Endothelial cell of umbilical vein (primary cell): Measurements from ENCODE around the gene CST1. TPM values are rescaled to one million over a fixed set of nuclear protein-coding genes. Genes with fewer than 3 reads are reported as not detected.

ENCODE experiments used
- BruUV-seq: library from RNA; stranded (reverse); fragments of 400-500 nt; replicated peaks from 2 replicates; lab custom pipeline; 2021; lab: Mats Ljungman, UMichigan
- CTCF ChIA-PET: fragments of 300-600, 350-600 bp; sonication (Branson Sonifier 250); formaldehyde crosslinking; loops from one replicate; lab custom pipeline; 2021; ENCODE audit warnings: antibody characterized with exemption, inconsistent platforms; lab: Charles Lee
- POLR2A ChIA-PET: fragments of 300-600, 350-600 bp; sonication (Branson Sonifier 250); formaldehyde crosslinking; loops from one replicate; lab custom pipeline; 2021; ENCODE audit warnings: antibody characterized with exemption, inconsistent platforms; lab: Charles Lee
- DNase-seq: peaks from one replicate; pipeline ENCODE4 v3.0.0-alpha.2; 2011; ENCODE audit warnings: low read depth, low spot score
- FAIRE-seq: peaks from 2 replicates; lab custom pipeline; 2011; peaks lifted over from hg19 to GRCh38; lab: Jason Lieb, UNC
- H2AFZ ChIP-seq: 2 replicates; pipeline ENCODE4 v1.6.0; 2012; ENCODE audit warnings: low read depth, low read length, control low read depth, inconsistent platforms
- H3K27ac ChIP-seq: 2 replicates; pipeline ENCODE4 v1.5.1; 2011; ENCODE audit warnings: low read depth, mild to moderate bottlenecking, control low read depth, low read length, moderate library complexity; ENCODE audit not compliant: insufficient read depth
- H3K27me3 ChIP-seq, 2 experiments: 2 replicates each; pipeline versions ENCODE4 v1.6.0 to v1.6.1; 2011; ENCODE audit warnings: low read length in 2 of 2, mixed read lengths in 1 of 2; ENCODE audit not compliant: control insufficient read depth in 2 of 2, insufficient read depth in 2 of 2
- H3K36me3 ChIP-seq, 2 experiments: 2 replicates in 1 of 2; 3 replicates in 1 of 2; pipeline ENCODE4 v1.5.1; 2011; ENCODE audit warnings: low read length in 2 of 2, mild to moderate bottlenecking in 1 of 2, moderate library complexity in 1 of 2; ENCODE audit not compliant: control insufficient read depth in 2 of 2, insufficient read depth in 2 of 2; ENCODE audit errors: extremely low read depth in 1 of 2
- H3K4me1 ChIP-seq: 3 replicates; pipeline ENCODE4 v1.5.1; 2011; ENCODE audit warnings: mild to moderate bottlenecking, low read length; ENCODE audit not compliant: control insufficient read depth, insufficient read depth; ENCODE audit errors: extremely low read depth
- H3K4me2 ChIP-seq: 2 replicates; pipeline ENCODE4 v1.6.1; 2011; ENCODE audit warnings: low read length, control low read depth, mixed read lengths; ENCODE audit not compliant: insufficient read depth
- H3K4me3 ChIP-seq, 3 experiments: fragments of 200-600 bp in 1 of 3; sonication (generic), shearing (Covaris generic) in 1 of 3; replicated peaks in 1 of 3; 2 replicates each; pipeline ENCODE4 v1.5.1; 2011 to 2016; ENCODE audit warnings: control low read depth in 3 of 3, low read length in 3 of 3, mild to moderate bottlenecking in 2 of 3, inconsistent platforms in 1 of 3, low read depth in 1 of 3, moderate library complexity in 1 of 3; ENCODE audit not compliant: insufficient read depth in 1 of 3
- H3K79me2 ChIP-seq: 2 replicates; pipeline ENCODE4 v1.6.0; 2012; ENCODE audit warnings: low read length, inconsistent platforms; ENCODE audit not compliant: control insufficient read depth, insufficient read depth
- H3K9ac ChIP-seq: replicated peaks from 2 replicates; pipeline ENCODE3; 2011; ENCODE audit warnings: low read length, control low read depth; ENCODE audit not compliant: insufficient read depth; ENCODE audit errors: extremely low read depth
- H3K9me1 ChIP-seq: replicated peaks from 3 replicates; pipeline ENCODE4 v1.6.0; 2011; ENCODE audit warnings: mild to moderate bottlenecking, low read length; ENCODE audit not compliant: control insufficient read depth, insufficient read depth; ENCODE audit errors: extremely low read depth
- H3K9me3 ChIP-seq: replicated peaks from 2 replicates; pipeline ENCODE4 v1.5.1; 2012; ENCODE audit warnings: low read length, inconsistent platforms; ENCODE audit not compliant: control insufficient read depth, insufficient read depth
- H4K20me1 ChIP-seq: replicated peaks from 2 replicates; pipeline ENCODE3; 2011; ENCODE audit warnings: mild to moderate bottlenecking, low read length; ENCODE audit not compliant: control insufficient read depth, insufficient read depth; ENCODE audit errors: extremely low read depth
- EZH2 ChIP-seq: IDR thresholded peaks from 2 replicates; pipeline ENCODE4 v1.6.1; 2012; ENCODE audit warnings: borderline replicate concordance, low read depth, mild to moderate bottlenecking, moderate library complexity, low read length, inconsistent platforms; ENCODE audit not compliant: severe bottlenecking
- FOS ChIP-seq: IDR thresholded peaks from 2 replicates; pipeline ENCODE4 v1.6.1; 2011; ENCODE audit warnings: mild to moderate bottlenecking, low read length, moderate library complexity, borderline replicate concordance; ENCODE audit not compliant: insufficient read depth
- GATA2 ChIP-seq: IDR thresholded peaks from 2 replicates; pipeline ENCODE4 v1.7.0; 2011; ENCODE audit warnings: low read depth, mild to moderate bottlenecking, moderate library complexity, mixed read lengths, low read length; ENCODE audit not compliant: insufficient read length, insufficient read depth
- JUN ChIP-seq: IDR thresholded peaks from 2 replicates; pipeline ENCODE4 v1.6.1; 2011; ENCODE audit warnings: borderline replicate concordance, low read depth; ENCODE audit not compliant: insufficient read length, insufficient read depth
- MAX ChIP-seq: IDR thresholded peaks from 2 replicates; pipeline ENCODE4 v1.6.1; 2011; ENCODE audit not compliant: insufficient read depth, insufficient read length
- MYC ChIP-seq: IDR thresholded peaks from one replicate; pipeline ENCODE4 v1.6.1; 2011; ENCODE audit warnings: mild to moderate bottlenecking, low read depth, low read length
- POLR2A ChIP-seq: IDR thresholded peaks from 2 replicates; pipeline ENCODE4 v1.6.1; 2012; ENCODE audit warnings: low read depth, mild to moderate bottlenecking, control low read depth, low read length
- POLR2AphosphoS5 ChIP-seq: IDR thresholded peaks from 2 replicates; pipeline ENCODE4 v1.6.1; 2012; ENCODE audit warnings: low read depth, mild to moderate bottlenecking, control low read depth, low read length, moderate library complexity; ENCODE audit not compliant: insufficient read depth
- dilution Hi-C: fragments of 300-500 bp; cut with MboI; formaldehyde crosslinking; loops from one replicate; pipeline ENCODE4 v1.15.0; 2019; ENCODE audit warnings: low sequenced_read_pairs; ENCODE audit not compliant: extremely low pct_ligation_motif_present
- intact Hi-C: fragments of 100-400 bp; cut with micrococcal nuclease; formaldehyde crosslinking; loops from one replicate; pipeline ENCODE4 v1.10.0; 2022
- polyA plus RNA-seq, 4 experiments: library from polyadenylated mRNA; depleted of rRNA in 3 of 4; stranded (reverse) in 3 of 4; unstranded in 1 of 4; fragments of >200 nt; gene quantifications; 2 replicates each; pipeline versions ENCODE4 v1.2.1 to v1.2.3, GENCODE V29; 2011 to 2012; ENCODE audit warnings: missing spikeins in 1 of 4
- total RNA-seq: library from RNA; stranded (reverse); gene quantifications from 2 replicates; pipeline ENCODE4 v1.2.3, GENCODE V29; 2021
- TF ChIP-seq, protein P1 (sequence below), 2 donors: IDR thresholded peaks; 1 replicate in 1 of 2; 2 replicates in 1 of 2; pipeline ENCODE4 v1.5.1; 2011; ENCODE audit warnings: low read length in 2 of 2, mild to moderate bottlenecking in 2 of 2, moderate library complexity in 2 of 2, control low read depth in 1 of 2, inconsistent platforms in 1 of 2, low read depth in 1 of 2; ENCODE audit not compliant: insufficient read depth in 1 of 2; ENCODE audit errors: extremely low read depth in 1 of 2

CST1 gene
- total and polyA plus RNA-seq, 2 donors (not counting 3 experiments of a cell fraction or from before 2014, with no cell fraction given), result 0.19 to 2.2 TPM

DNA sequence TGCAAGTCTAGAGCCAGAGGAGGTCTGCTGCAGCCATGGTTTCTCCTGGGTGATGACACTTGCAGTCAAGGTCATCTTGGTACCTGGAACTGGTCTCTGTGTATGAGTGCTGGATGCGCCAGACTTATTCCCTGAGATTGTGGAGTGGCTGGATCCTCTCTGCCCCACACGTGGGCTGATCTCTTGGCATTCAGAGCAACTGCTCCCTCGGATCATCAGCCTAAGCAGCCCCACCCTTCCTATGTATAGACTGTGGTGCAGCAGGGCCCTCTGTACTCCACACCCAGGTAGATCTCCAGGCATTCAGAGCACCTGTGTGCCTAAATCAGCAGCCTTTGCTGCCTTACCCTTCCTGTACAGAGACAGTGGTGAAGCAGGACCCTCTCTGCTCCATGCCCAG lies 49.8 kb downstream of the CST1 start:
- H3K27ac ChIP-seq, result no peak overlapping the region
- TF ChIP-seq, protein P1, sequence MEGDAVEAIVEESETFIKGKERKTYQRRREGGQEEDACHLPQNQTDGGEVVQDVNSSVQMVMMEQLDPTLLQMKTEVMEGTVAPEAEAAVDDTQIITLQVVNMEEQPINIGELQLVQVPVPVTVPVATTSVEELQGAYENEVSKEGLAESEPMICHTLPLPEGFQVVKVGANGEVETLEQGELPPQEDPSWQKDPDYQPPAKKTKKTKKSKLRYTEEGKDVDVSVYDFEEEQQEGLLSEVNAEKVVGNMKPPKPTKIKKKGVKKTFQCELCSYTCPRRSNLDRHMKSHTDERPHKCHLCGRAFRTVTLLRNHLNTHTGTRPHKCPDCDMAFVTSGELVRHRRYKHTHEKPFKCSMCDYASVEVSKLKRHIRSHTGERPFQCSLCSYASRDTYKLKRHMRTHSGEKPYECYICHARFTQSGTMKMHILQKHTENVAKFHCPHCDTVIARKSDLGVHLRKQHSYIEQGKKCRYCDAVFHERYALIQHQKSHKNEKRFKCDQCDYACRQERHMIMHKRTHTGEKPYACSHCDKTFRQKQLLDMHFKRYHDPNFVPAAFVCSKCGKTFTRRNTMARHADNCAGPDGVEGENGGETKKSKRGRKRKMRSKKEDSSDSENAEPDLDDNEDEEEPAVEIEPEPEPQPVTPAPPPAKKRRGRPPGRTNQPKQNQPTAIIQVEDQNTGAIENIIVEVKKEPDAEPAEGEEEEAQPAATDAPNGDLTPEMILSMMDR (IDR thresholded peaks at IDR 0.05; ENCODE audit: extremely low read depth in 1 of 2, insufficient read depth in 1 of 2, low read depth in 1 of 2, low read length in 2 of 2), result no peak
- TF ChIP-seq POLR2A, result no peak
- TF ChIP-seq POLR2AphosphoS5, result no peak
- no peak for TF ChIP-seq EZH2
- no peak for TF ChIP-seq MYC
- TF ChIP-seq GATA2, result no peak
- no peak for TF ChIP-seq FOS
- no peak for TF ChIP-seq JUN
- TF ChIP-seq MAX, result no peak
- no peak overlapping the region for H3K9ac ChIP-seq
- no peaks in the 10 kb centered on the region for H4K20me1 ChIP-seq
- H2AFZ ChIP-seq, result no peak overlapping the region
- H3K4me1 ChIP-seq, result no peaks in the 10 kb centered on the region
- H3K36me3 ChIP-seq, result no peaks in the 10 kb centered on the region
- no peaks in the 10 kb centered on the region for H3K9me3 ChIP-seq
- H3K4me2 ChIP-seq, result no peak overlapping the region
- H3K27me3 ChIP-seq, result peaks cover 2 to 3% of the 10 kb centered on the region in 2 experiments
- no peaks in the 10 kb centered on the region for H3K9me1 ChIP-seq
- BruUV-seq, result no TSS peak
- ChIA-PET CTCF (no interaction called here), POLR2A (no interaction called here)
- H3K79me2 ChIP-seq, result no peaks in the 10 kb centered on the region
- dilution Hi-C loops, result no loop called here
- intact Hi-C loops, result no loop called here
- FAIRE-seq (no peak), DNase-seq (no peak)
- no peak overlapping the region for H3K4me3 ChIP-seq
